GM19467 (cell line): ENCODE measurements around the gene SH3BP2.
A peak's percentile ranks its signal among the peaks of the same experiment; 100 is the strongest.
"Not testable (repeated sequence)": the region's sequence is repeated elsewhere in the genome, so short reads cannot be mapped to it uniquely, and the experiment has no call there.

Experiments
- ATAC-seq: cut with Tn5 transposase; IDR thresholded peaks from one replicate; pipeline ENCODE4 v1.9.1; 2021; ENCODE audit warnings: mild to moderate bottlenecking, moderate library complexity; ENCODE audit not compliant: unreplicated experiment

The SH3BP2 gene

GRCh38 chr4:2762486-2763370, 30.2 kb upstream of the SH3BP2 start:
- not testable (repeated sequence) for ATAC-seq

GRCh38 chr4:2763511-2763967, 29.3 kb upstream of the SH3BP2 start:
- no peak for ATAC-seq

- ATAC-seq = no peak
Measured at GRCh38 chr4:2765832-2766526, 26.9 kb upstream of the SH3BP2 start.

DNA sequence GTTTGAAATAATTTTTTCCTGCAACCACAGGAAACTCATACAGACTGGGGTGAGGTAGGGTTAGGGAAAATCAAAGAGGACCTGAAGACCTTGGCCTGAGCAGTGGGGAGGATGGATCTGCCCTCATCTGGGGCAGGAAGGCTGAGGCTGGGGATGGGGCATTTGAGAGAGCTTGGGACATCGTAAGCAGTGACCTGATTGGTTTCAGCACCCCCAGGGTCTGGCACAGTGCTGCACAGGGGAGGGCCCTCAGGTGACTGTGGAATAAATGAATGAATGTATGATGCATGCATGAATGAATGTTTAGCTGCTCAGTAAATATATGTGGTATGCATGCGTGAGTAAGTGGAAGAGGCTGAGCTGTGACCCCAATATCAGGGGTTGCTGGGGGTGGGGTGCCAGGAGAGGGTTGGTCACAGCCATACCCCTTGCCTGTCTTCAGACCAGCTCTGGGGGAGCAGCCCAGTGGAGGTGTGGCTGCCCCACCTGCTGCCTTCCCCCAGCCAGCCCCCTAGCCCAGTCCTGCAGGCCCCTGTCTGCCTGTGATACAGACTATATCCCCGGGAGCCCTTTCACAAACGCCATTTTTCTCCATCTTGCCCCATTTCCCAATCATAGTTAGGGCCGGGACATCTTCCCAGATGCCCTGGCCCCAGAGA, 25.7 kb upstream of the SH3BP2 start:
- ATAC-seq = no peak

- ATAC-seq = no peak
Measured at GRCh38 chr4:2767705-2768074, 25.2 kb upstream of the SH3BP2 start.

DNA sequence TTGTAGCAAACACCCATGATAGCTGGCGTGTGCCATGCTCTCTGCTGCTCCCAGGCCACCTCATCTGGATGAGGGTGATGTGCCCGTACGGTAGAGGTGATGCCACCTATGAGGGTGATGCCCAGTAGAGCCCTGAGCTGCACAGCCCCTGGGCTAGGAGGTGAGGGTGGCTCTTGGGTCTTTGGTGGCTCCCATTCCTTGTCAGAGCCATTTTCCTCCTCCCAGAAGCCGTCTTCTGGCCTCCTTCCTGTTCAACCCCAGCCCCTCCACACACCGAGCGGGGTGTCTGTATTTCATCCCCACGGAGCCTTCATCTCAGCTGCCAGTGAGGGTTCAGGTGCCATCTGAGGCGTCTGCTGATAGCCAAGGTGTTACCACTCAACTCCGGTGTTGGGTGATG, 24.8 kb upstream of the SH3BP2 start:
- ATAC-seq = no peak

GRCh38 chr4:2768921-2769336, 24.0 kb upstream of the SH3BP2 start:
- no peak for ATAC-seq

DNA sequence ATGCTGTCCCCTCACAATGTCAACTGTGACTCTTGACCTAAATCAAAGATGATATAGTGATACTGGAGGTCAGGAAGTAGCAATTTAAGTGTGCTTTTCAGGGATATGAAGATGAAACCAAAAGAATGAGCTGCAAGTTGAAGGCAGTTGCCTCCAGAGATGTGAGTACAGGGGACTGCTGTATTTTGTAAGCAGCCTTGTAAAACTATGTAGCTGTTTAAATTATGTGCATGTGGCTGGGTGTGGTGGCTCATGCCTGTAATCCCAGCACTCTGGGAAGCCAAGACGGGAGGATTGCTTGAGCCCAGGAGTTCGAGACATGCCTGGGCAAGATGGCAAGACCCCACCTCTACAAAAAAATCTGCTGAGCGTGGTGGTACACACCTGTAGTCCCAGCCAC, 21.6 kb upstream of the SH3BP2 start:
- ATAC-seq = no peak

DNA sequence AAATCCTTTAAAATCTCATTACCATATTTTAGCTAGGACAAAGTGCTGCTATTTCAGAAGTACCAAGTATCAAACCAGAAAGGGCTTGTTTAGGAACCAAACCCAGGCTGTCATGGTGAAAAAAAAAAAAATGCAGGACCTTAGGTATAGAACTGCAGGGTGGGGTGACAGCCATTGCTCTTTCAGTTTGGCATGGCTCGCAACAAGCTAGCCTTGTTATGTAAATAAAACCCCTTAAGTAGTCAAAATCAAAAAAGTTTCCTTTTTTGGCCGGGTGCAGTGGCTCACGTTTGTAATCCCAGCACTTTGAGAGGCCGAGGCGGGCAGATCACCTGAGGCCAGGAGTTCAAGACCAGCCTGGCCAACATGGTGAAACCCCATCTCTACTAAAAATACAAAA, 12.2 kb upstream of the SH3BP2 start:
- ATAC-seq = not testable (repeated sequence)

DNA sequence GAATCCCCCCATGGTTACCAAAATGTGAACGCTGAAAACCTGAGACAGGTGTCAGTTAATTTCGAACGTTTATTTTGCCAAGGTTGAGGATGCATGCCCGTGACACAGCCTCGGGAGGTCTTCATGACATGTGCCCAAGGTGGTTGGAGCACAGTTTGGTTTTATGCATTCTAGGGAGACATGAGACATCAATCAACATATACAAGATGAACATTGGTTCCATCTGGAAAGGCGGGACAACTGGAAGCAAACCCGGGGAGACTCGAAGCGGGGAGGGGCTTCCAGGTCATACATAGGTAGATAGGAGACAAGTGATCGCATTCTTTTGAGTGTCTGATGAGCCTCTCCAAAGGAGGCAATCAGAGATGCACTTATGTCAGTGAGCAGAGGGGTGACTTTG, 11.0 kb upstream of the SH3BP2 start:
- ATAC-seq = no peak

- no peak for ATAC-seq
Measured at GRCh38 chr4:2783790-2784189, 9.1 kb upstream of the SH3BP2 start.

DNA sequence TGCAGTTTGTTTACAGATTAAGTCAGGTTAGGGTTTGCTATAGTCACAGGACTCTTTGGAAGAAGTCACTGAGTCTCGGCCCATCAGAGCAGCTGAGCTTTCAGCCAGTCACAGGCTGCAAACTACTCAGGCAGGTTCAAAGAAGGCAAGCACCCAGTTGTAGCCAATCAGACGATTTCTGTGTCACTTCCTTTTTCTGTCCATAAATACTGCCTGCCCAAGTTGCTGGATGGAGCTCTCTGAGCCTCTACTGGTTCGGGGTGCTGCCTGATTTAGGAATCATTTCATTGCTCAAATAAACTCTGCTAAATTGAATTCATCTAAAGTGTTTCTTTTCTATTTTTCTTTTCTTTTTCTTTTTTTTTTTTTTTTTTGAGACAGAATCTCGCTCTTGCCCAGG, 7.3 kb upstream of the SH3BP2 start:
- no peak for ATAC-seq

- no peak for ATAC-seq
Measured at GRCh38 chr4:2786152-2786671, 6.7 kb upstream of the SH3BP2 start.

DNA sequence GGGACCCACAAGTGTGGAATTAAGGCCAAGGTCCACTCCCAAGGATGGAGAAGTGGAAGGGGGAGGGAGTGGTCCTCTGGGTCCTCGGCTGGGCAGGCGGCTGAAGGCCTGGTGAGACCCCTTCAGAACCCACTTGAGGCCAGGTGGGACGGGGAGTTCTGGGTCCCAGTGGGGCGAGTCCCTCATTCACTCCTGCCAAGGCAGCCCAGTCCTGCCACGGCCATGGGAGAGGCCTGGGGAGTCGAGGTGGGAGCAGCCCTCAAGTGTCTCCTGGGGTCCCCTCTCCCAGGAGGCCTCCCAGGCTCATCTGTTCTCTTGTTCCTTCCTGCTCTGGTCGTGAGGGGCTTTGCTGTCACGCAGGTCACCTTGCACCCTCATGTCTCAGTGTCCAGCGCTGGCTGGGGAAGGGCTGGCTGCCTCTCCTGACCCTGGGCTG, 6.1 kb upstream of the SH3BP2 start:
- ATAC-seq = peak; percentile 6

DNA sequence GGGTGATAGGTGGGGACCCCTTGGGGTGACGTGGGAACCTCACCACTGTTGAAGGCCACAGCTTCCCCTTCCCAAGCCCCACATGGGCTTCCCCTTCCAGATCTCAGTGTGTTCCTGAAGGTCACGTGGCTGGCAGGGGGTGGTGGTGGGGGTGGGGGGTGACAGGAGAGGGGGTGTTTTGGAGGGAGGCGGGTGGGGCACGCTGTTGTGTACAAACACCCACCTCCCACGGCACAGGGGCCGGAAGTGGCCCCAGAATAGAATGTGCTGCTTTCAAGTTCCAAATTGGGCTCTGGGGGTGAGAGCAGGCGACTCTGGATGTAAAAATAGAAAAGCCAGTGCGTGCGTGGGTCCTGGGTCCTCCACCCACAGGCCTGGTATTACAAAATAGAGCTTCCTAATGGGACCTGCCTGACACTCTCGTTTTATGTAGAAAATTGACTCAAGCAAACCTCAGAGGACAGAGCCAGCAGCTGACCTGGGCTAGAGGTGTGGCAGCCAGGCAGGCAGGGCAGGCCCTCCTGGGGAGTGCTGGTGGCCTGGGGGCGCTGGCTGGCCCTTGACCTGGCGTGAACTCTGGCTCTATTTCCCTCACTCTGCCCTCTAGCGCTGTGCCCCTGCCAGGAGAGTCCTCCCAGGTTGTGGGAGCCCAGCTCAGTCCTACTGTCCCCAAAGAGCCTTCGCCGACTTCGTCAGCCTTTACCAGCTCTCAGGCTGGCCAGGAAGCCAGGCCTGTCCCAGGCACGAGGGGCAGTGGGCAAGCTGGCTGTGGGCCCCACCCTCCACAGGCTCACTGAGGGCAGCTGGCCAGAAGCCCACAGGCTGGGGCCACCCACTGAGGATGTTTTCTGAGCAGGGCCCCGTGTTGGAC, 5.4 kb upstream of the SH3BP2 start:
- ATAC-seq = peak; percentile 46

- no peak for ATAC-seq
Measured at GRCh38 chr4:2788101-2788500, 4.8 kb upstream of the SH3BP2 start.

DNA sequence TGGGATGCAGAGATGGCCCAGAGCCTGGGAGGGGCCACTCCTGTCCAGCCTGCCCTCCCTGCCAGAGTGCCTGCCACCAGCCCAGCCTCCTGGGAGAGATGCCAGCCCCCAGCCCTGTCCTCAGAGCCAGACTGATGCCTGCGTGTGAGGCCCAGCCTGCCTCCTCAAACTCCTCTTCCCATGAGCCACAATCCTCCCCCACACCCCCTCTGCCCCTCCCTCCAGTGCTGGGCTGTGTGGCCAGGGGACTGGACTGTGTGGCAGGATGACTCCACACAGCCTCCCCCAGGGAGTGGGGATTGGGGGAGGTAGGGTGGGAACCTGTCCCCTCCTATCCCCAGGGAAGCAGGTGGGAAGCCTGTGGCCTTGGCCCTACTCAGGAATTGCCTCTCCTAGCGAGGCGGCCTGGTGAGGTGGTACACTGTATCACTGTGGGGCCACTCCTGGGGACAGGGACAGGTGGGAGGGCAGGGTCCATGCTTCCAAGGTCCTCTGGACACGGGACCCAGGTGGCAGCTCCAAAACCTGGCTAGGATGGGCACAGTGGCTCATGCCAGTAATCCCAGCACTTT, 4.3 kb upstream of the SH3BP2 start:
- ATAC-seq = no peak

GRCh38 chr4:2789351-2789750, 3.5 kb upstream of the SH3BP2 start:
- ATAC-seq = no peak

DNA sequence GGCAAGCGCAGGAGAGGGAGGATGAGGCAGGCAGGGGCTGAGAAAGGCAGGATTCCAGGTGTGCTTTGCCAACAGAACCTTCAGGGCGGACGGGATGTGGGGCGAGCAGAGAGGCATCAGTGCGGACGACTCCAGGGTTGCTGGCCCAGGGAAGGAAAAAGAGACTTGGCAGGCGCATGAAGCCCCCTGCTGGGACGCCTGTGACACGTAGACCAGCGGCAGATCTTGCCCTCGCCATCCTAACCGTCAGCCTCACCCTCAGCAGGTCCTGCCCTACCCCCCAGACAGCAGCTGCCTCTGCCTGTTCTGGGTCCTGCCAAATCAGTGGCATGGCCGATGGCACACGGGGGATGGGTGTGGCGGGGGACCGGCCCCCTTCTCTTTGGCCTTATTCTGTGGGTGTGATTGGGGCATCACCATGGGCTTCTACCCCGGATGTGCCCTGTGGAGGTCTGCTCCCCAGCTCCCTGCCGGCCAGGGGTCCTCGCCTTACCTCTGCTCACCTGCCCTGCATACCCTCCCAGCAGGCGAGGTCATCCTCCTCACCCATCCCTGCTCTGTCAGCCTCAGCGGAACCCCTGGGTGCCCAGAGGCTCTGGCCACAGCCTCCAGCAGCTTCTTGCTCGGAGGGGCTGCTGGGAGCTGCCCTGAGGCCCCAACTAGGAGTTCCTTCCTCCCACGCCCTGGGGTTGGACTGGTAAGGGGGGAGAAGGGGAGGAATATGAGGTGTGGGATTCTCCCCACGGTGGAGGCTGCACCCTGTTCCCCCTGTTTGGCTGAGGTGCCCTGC, 2.9 kb upstream of the SH3BP2 start:
- ATAC-seq = no peak
